SK-N-SH treated with all-trans-retinoic acid at 6 μM for 48 hours (cell line): ENCODE data around the gene VWF.

Experiments used
- ATAC-seq: fragments of 200-7000 bp; cut with Tn5 transposase; 3 replicates; pipeline ENCODE4 v1.9.1; 2020; ENCODE audit warnings: mild to moderate bottlenecking, moderate library complexity
- ARNTL ChIP-seq: fragments of 450-650 bp; formaldehyde crosslinking; IDR thresholded peaks from 2 replicates; pipeline ENCODE4 v1.5.0; 2020; ENCODE audit warnings: low read depth, mild to moderate bottlenecking, moderate library complexity, borderline replicate concordance
- BACH2 ChIP-seq: fragments of 250-450 bp; sonication (Bioruptor Pico); IDR thresholded peaks from 2 replicates; pipeline ENCODE4 v1.9.0; 2021; ENCODE audit warnings: mild to moderate bottlenecking, borderline replicate concordance
- CSDC2 ChIP-seq: fragments of 250-450 bp; sonication (Bioruptor Pico); IDR thresholded peaks from 2 replicates; pipeline ENCODE4 v1.5.0; 2020; ENCODE audit warnings: mild to moderate bottlenecking, moderate library complexity
- CSRNP3 ChIP-seq: fragments of 250-450 bp; sonication (Bioruptor Pico); IDR thresholded peaks from 2 replicates; pipeline ENCODE4 v1.5.1; 2021; ENCODE audit warnings: mild to moderate bottlenecking, moderate library complexity
- ESRRG ChIP-seq: fragments of 250-450 bp; sonication (Bioruptor Pico); IDR thresholded peaks from 2 replicates; pipeline ENCODE4 v1.6.1; 2021; ENCODE audit warnings: mild to moderate bottlenecking
- GLIS3 ChIP-seq: fragments of 250-450 bp; sonication (Bioruptor Pico); IDR thresholded peaks from 2 replicates; pipeline ENCODE4 v1.5.0; 2020; ENCODE audit warnings: mild to moderate bottlenecking, moderate library complexity
- ISL1 ChIP-seq: fragments of 250-450 bp; sonication (Bioruptor Pico); IDR thresholded peaks from 2 replicates; pipeline ENCODE4 v2.1.2; 2022; ENCODE audit warnings: mild to moderate bottlenecking, moderate library complexity
- OSR1 ChIP-seq: fragments of 250-450 bp; sonication (Bioruptor Pico); IDR thresholded peaks from 2 replicates; pipeline ENCODE4 v1.8.0; 2022; ENCODE audit warnings: moderate library complexity, mild to moderate bottlenecking, inconsistent platforms
- POU6F1 ChIP-seq: fragments of 250-450 bp; sonication (Bioruptor Pico); IDR thresholded peaks from 2 replicates; pipeline ENCODE4 v1.8.0; 2021; ENCODE audit warnings: low read depth, mild to moderate bottlenecking, moderate library complexity, borderline replicate concordance
- PPARA ChIP-seq: fragments of 250-450 bp; sonication (Bioruptor Pico); IDR thresholded peaks from 2 replicates; pipeline ENCODE4 v1.5.0; 2020; ENCODE audit warnings: mild to moderate bottlenecking, borderline replicate concordance
- RARB ChIP-seq: fragments of 250-450 bp; sonication (Bioruptor Pico); IDR thresholded peaks from 2 replicates; pipeline ENCODE4 v1.8.0; 2021; ENCODE audit warnings: mild to moderate bottlenecking, moderate library complexity
- TOX ChIP-seq: fragments of 250-450 bp; sonication (Bioruptor Pico); IDR thresholded peaks from 2 replicates; pipeline ENCODE4 v1.8.0; 2021; ENCODE audit warnings: mild to moderate bottlenecking, moderate library complexity, borderline replicate concordance
- TSHZ2 ChIP-seq: fragments of 250-450 bp; sonication (Bioruptor Pico); IDR thresholded peaks from 2 replicates; pipeline ENCODE4 v1.5.0; 2020; ENCODE audit warnings: mild to moderate bottlenecking, moderate library complexity
- ZC3H10 ChIP-seq: fragments of 250-450 bp; sonication (Bioruptor Pico); IDR thresholded peaks from 2 replicates; pipeline ENCODE4 v1.5.1; 2021; ENCODE audit warnings: mild to moderate bottlenecking, moderate library complexity
- ZFP3 ChIP-seq: fragments of 250-450 bp; sonication (Bioruptor Pico); IDR thresholded peaks from 2 replicates; pipeline ENCODE4 v1.5.0; 2020; ENCODE audit warnings: mild to moderate bottlenecking, moderate library complexity
- ZFP30 ChIP-seq: fragments of 450-650 bp; formaldehyde crosslinking; IDR thresholded peaks from 2 replicates; pipeline ENCODE4 v1.5.0; 2022; ENCODE audit warnings: mild to moderate bottlenecking, moderate library complexity
- ZNF565 ChIP-seq: fragments of 450-650 bp; formaldehyde crosslinking; conservative IDR thresholded peaks from 2 replicates; pipeline ENCODE4 v1.5.0; 2020; ENCODE audit warnings: low read depth, mild to moderate bottlenecking, moderate library complexity
- ZNF70 ChIP-seq: fragments of 450-650 bp; formaldehyde crosslinking; IDR thresholded peaks from 2 replicates; pipeline ENCODE4 v1.5.0; 2020; ENCODE audit warnings: mild to moderate bottlenecking, moderate library complexity
- ZNF8 ChIP-seq: fragments of 450-650 bp; formaldehyde crosslinking; IDR thresholded peaks from 2 replicates; pipeline ENCODE4 v1.5.0; 2020; ENCODE audit warnings: mild to moderate bottlenecking, moderate library complexity

Gene VWF

GRCh38 chr12:6068227-6068626 lies 56.2 kb downstream of the VWF start:
- no peak for TF ChIP-seq PPARA (CRISPR knock-in tag)
- no peak for TF ChIP-seq ISL1 (CRISPR knock-in tag)
- no peak for TF ChIP-seq TSHZ2 (CRISPR knock-in tag)
- TF ChIP-seq OSR1 (CRISPR knock-in tag): no peak
- no peak for TF ChIP-seq BACH2 (CRISPR knock-in tag)
- no peak for TF ChIP-seq ARNTL (CRISPR knock-in tag)
- no peak for TF ChIP-seq CSDC2 (CRISPR knock-in tag)
- no peak for TF ChIP-seq ZNF70 (CRISPR knock-in tag)
- TF ChIP-seq ZC3H10 (CRISPR knock-in tag): no peak
- no peak for TF ChIP-seq GLIS3
- no peak for TF ChIP-seq CSRNP3
- TF ChIP-seq ZFP3 (CRISPR knock-in tag): no peak
- ATAC-seq: no peak

GRCh38 chr12:6067152-6067916 lies 57.1 kb downstream of the VWF start:
- TF ChIP-seq ISL1 (CRISPR knock-in tag) (no peak), ZNF70 (CRISPR knock-in tag) (no peak), TOX (no peak), ZFP30 (no peak), RARB (CRISPR knock-in tag) (no peak), ZNF8 (no peak), POU6F1 (CRISPR knock-in tag) (no peak), GLIS3 (no peak), CSDC2 (CRISPR knock-in tag) (no peak), OSR1 (CRISPR knock-in tag) (no peak), TSHZ2 (CRISPR knock-in tag) (no peak), ZC3H10 (CRISPR knock-in tag) (no peak), CSRNP3 (no peak), ARNTL (CRISPR knock-in tag) (no peak), ZNF565 (CRISPR knock-in tag) (no peak)
- no peak for ATAC-seq

GRCh38 chr12:6066651-6067050 lies 57.8 kb downstream of the VWF start:
- TF ChIP-seq ESRRG (CRISPR knock-in tag) (no peak), ZFP30 (no peak), ZFP3 (CRISPR knock-in tag) (no peak)
- no peak for ATAC-seq
